ENCODE results near the gene CD48.

CD48 gene

DNA sequence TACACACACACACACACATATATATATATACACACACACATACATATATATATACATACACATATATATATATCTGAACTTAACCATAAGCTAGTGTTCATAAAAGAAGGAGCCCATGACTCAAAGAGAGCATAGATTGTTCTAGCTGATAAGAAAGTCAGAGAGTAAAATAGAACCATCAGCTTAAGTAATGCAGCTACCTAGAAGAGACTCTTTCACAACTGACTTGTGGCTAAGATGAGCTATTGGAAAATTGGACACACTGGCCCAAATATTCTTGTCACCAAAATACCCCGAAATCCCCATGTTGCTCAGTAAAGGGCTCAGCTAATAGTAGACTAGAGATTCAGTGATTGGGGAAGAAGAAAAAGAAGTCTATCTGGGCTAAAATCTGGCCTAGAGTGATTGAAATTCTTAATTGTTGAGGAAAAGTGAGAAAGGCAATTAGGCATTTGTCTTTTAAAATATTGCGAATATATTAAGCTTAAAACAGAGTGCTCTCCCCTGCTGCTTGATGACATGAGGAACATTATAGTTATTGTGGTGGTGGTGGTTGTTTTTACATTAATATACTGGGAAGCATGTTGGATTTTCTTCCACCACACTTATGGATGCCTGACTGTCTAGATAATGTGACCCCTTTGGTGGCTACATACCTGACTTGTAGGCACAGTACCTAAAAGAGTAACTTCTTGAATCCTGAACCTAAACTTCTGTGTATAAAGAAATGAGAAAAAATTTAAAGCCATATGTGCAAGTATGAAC lies 71.1 kb downstream of the CD48 start:
- Histone ChIP-seq H3K4me3 (ENCODE audit: low read length in 2 of 2) (no peak overlapping the region), H3K4me1 (ENCODE audit: control insufficient read depth, insufficient read depth, low read length) (no peaks in the 10 kb centered on the region), H3K36me3 (ENCODE audit: control insufficient read depth in 2 of 2, insufficient read depth in 2 of 2, low read length in 2 of 2) (no peaks in the 10 kb centered on the region), H3K9ac (ENCODE audit: low read length in 2 of 2) (no peak overlapping the region), H3K9me3 (ENCODE audit: control insufficient read depth in 2 of 2, low read length in 2 of 2) (no peaks in the 10 kb centered on the region), H3K27me3 (ENCODE audit: control insufficient read depth in 1 of 2, insufficient read depth in 2 of 2, low read length in 2 of 2) (no peaks in the 10 kb centered on the region), H3K27ac (ENCODE audit: low read length) (no peak overlapping the region)

DNA sequence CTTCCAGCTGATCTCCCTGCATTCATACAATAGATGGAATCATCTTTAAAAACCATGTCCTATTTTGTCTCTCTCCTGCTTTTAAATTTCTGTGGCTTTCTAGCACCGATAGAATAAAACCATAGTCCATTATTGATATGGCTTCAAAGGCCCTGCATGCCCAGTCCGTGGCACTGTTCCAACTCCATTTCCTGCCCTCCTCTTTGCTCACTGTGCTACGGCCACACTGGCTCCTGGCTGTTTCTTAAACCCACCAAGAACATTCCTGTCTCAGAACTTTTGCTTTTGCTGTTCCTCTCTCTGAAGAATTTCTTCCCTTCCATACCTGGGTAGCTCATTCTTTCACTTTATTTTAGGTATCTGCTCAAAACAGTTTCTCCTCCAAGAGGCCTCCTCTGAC lies 72.0 kb downstream of the CD48 start:
- Histone ChIP-seq H3K4me1 (ENCODE audit: control insufficient read depth, insufficient read depth, low read length) (no peaks in the 10 kb centered on the region), H3K36me3 (ENCODE audit: control insufficient read depth in 2 of 2, insufficient read depth in 2 of 2, low read length in 2 of 2) (no peaks in the 10 kb centered on the region), H3K9ac (ENCODE audit: low read length in 2 of 2) (no peak overlapping the region), H3K27ac (ENCODE audit: low read length) (no peak overlapping the region), H3K27me3 (ENCODE audit: control insufficient read depth in 1 of 2, insufficient read depth in 2 of 2, low read length in 2 of 2) (no peaks in the 10 kb centered on the region), H3K9me3 (ENCODE audit: control insufficient read depth in 2 of 2, low read length in 2 of 2) (no peaks in the 10 kb centered on the region), H3K4me3 (ENCODE audit: low read length in 2 of 2) (no peak overlapping the region)

DNA sequence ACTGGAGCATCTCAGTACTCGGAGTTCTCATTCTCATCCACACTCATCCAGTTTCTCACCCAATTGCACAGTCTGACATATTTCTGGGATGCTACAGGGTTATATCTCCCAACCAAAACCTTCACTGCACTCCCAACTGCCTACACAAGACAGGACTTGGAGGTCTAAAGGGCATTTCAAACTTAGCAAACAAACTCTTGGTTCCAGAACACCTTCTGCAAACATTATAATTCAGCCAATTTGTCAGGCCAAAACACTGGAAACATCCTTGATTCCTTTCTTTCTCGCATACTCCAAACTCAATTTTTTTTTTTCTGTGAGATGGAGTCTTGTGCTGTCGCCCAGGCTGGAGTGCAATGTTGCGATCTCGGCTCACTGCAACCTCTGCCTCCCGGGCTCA lies 72.7 kb downstream of the CD48 start:
- no peak overlapping the region for H3K27ac ChIP-seq (ENCODE audit: low read length)
- no peaks in the 10 kb centered on the region for H3K4me1 ChIP-seq (ENCODE audit: control insufficient read depth, insufficient read depth, low read length)
- no peaks in the 10 kb centered on the region for H3K36me3 ChIP-seq (ENCODE audit: control insufficient read depth in 2 of 2, insufficient read depth in 2 of 2, low read length in 2 of 2)

GRCh38 chr1:160638540-160638857 lies 73.1 kb downstream of the CD48 start:
- Histone ChIP-seq H3K4me1 (ENCODE audit: control insufficient read depth, insufficient read depth, low read length) (no peaks in the 10 kb centered on the region), H3K27me3 (ENCODE audit: control insufficient read depth in 1 of 2, insufficient read depth in 2 of 2, low read length in 2 of 2) (no peaks in the 10 kb centered on the region), H3K9ac (ENCODE audit: low read length in 2 of 2) (no peak overlapping the region), H3K9me3 (ENCODE audit: control insufficient read depth in 2 of 2, low read length in 2 of 2) (no peaks in the 10 kb centered on the region), H3K27ac (ENCODE audit: low read length) (no peak overlapping the region), H3K36me3 (ENCODE audit: control insufficient read depth in 2 of 2, insufficient read depth in 2 of 2, low read length in 2 of 2) (no peaks in the 10 kb centered on the region), H3K4me3 (ENCODE audit: low read length in 2 of 2) (no peak overlapping the region)

More for the DNA sequence above, 72.7 kb downstream of the CD48 start:
- Histone ChIP-seq H3K9ac (ENCODE audit: low read length in 2 of 2) (no peak overlapping the region), H3K27me3 (ENCODE audit: control insufficient read depth in 1 of 2, insufficient read depth in 2 of 2, low read length in 2 of 2) (no peaks in the 10 kb centered on the region), H3K4me3 (ENCODE audit: low read length in 2 of 2) (no peak overlapping the region), H3K9me3 (ENCODE audit: control insufficient read depth in 2 of 2, low read length in 2 of 2) (no peaks in the 10 kb centered on the region)

DNA sequence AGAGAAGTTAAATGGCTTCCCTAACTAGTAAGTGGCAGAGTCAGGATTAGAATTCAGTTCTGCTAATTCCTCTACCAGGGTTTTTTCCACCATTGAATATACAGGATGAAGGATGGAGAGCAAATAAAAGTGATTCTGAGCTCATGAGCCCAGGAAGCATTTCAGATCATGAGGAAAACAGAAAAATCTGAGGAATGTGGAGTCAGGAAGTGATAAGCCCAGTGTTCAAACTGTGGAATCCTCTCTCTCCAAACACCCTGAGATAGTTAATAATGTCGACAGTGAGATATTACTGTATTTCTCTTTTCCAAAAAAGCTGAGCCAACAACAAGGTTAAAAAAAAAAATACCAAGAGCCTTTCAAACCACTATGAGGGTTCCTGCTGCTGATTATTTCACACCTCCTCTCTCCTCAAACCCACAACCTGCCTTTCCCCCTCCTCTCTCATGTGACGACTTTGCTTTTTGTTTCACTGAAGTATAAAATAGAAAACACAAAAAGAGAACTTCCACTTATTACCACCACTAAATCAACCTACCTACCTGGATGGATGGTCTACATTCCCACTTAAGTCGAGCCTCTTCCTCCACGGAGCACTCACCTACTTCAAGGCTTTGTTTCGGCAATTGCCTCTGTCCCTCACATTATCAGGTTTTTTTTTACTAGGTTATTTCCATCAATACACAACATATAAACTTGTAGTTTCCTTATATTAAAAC lies 73.6 kb downstream of the CD48 start:
- no peak overlapping the region for H3K9ac ChIP-seq (ENCODE audit: low read length in 2 of 2)
- no peak overlapping the region for H3K4me3 ChIP-seq (ENCODE audit: low read length in 2 of 2)
- no peaks in the 10 kb centered on the region for H3K4me1 ChIP-seq (ENCODE audit: control insufficient read depth, insufficient read depth, low read length)
- no peaks in the 10 kb centered on the region for H3K36me3 ChIP-seq (ENCODE audit: control insufficient read depth in 2 of 2, insufficient read depth in 2 of 2, low read length in 2 of 2)
- H3K27me3 ChIP-seq (ENCODE audit: control insufficient read depth in 1 of 2, insufficient read depth in 2 of 2, low read length in 2 of 2): no peaks in the 10 kb centered on the region
- no peaks in the 10 kb centered on the region for H3K9me3 ChIP-seq (ENCODE audit: control insufficient read depth in 2 of 2, low read length in 2 of 2)
- H3K27ac ChIP-seq (ENCODE audit: low read length): no peak overlapping the region

GRCh38 chr1:160637065-160637464 lies 74.6 kb downstream of the CD48 start:
- Histone ChIP-seq H3K27me3 (ENCODE audit: control insufficient read depth in 1 of 2, insufficient read depth in 2 of 2, low read length in 2 of 2) (no peaks in the 10 kb centered on the region), H3K36me3 (ENCODE audit: control insufficient read depth in 2 of 2, insufficient read depth in 2 of 2, low read length in 2 of 2) (no peaks in the 10 kb centered on the region), H3K27ac (ENCODE audit: low read length) (no peak overlapping the region), H3K4me3 (ENCODE audit: low read length in 2 of 2) (no peak overlapping the region), H3K9ac (ENCODE audit: low read length in 2 of 2) (no peak overlapping the region), H3K9me3 (ENCODE audit: control insufficient read depth in 2 of 2, low read length in 2 of 2) (no peaks in the 10 kb centered on the region), H3K4me1 (ENCODE audit: control insufficient read depth, insufficient read depth, low read length) (no peaks in the 10 kb centered on the region)

DNA sequence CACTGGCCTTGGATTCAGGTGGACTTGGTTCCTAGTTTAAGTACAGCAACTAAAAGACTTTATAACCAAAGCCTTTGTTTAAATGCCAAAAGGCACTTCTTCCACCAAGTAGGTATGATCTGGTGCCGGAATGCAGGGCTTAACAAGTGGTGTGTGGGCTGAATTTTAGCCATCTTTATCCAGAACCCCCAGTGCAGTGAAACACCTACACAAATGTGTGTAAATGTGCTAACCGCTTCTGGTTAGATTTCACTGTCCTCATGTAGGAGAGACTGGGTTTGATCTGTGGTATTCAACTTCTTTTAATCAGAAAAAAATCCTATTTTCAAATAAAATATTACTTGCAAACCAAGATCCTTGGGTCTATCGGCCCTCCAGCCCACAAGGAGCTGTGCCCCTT lies 75.1 kb downstream of the CD48 start:
- Histone ChIP-seq H3K4me1 (ENCODE audit: control insufficient read depth, insufficient read depth, low read length) (no peaks in the 10 kb centered on the region), H3K9me3 (ENCODE audit: control insufficient read depth in 2 of 2, low read length in 2 of 2) (no peaks in the 10 kb centered on the region), H3K27ac (ENCODE audit: low read length) (no peak overlapping the region), H3K9ac (ENCODE audit: low read length in 2 of 2) (no peak overlapping the region), H3K27me3 (ENCODE audit: control insufficient read depth in 1 of 2, insufficient read depth in 2 of 2, low read length in 2 of 2) (no peaks in the 10 kb centered on the region), H3K36me3 (ENCODE audit: control insufficient read depth in 2 of 2, insufficient read depth in 2 of 2, low read length in 2 of 2) (no peaks in the 10 kb centered on the region), H3K4me3 (ENCODE audit: low read length in 2 of 2) (no peak overlapping the region)

DNA sequence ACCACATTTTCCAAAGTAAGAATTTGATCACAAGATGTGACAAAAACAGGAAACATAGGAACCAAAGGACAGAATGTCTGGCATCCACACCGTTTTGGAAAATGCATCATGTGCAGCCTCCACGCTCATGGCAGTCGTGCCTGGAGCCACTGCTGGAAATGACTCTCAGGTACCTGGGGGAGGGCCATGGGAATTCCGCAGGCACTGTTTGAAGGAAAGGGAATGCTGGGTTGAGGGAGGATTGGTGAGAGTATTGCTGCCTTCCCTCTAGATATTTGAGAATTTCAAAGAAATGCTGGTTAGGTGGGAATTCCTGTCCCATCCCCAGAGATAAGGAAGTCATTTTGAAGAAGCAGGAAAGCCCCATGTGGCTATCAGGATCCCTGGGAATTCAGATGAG lies 75.5 kb downstream of the CD48 start:
- H3K27ac ChIP-seq (ENCODE audit: low read length): no peak overlapping the region
- no peaks in the 10 kb centered on the region for H3K36me3 ChIP-seq (ENCODE audit: control insufficient read depth in 2 of 2, insufficient read depth in 2 of 2, low read length in 2 of 2)
- H3K4me3 ChIP-seq (ENCODE audit: low read length in 2 of 2): no peak overlapping the region
- no peaks in the 10 kb centered on the region for H3K4me1 ChIP-seq (ENCODE audit: control insufficient read depth, insufficient read depth, low read length)
- no peak overlapping the region for H3K9ac ChIP-seq (ENCODE audit: low read length in 2 of 2)
- H3K9me3 ChIP-seq (ENCODE audit: control insufficient read depth in 2 of 2, low read length in 2 of 2): no peaks in the 10 kb centered on the region
- no peaks in the 10 kb centered on the region for H3K27me3 ChIP-seq (ENCODE audit: control insufficient read depth in 1 of 2, insufficient read depth in 2 of 2, low read length in 2 of 2)

GRCh38 chr1:160634543-160635491 lies 76.8 kb downstream of the CD48 start:
- Histone ChIP-seq H3K4me1 (ENCODE audit: control insufficient read depth, insufficient read depth, low read length) (no peaks in the 10 kb centered on the region), H3K9me3 (ENCODE audit: control insufficient read depth in 2 of 2, low read length in 2 of 2) (no peaks in the 10 kb centered on the region), H3K36me3 (ENCODE audit: control insufficient read depth in 2 of 2, insufficient read depth in 2 of 2, low read length in 2 of 2) (no peaks in the 10 kb centered on the region), H3K4me3 (ENCODE audit: low read length in 2 of 2) (no peak overlapping the region), H3K9ac (ENCODE audit: low read length in 2 of 2) (no peak overlapping the region), H3K27ac (ENCODE audit: low read length) (no peak overlapping the region), H3K27me3 (ENCODE audit: control insufficient read depth in 1 of 2, insufficient read depth in 2 of 2, low read length in 2 of 2) (no peaks in the 10 kb centered on the region)

DNA sequence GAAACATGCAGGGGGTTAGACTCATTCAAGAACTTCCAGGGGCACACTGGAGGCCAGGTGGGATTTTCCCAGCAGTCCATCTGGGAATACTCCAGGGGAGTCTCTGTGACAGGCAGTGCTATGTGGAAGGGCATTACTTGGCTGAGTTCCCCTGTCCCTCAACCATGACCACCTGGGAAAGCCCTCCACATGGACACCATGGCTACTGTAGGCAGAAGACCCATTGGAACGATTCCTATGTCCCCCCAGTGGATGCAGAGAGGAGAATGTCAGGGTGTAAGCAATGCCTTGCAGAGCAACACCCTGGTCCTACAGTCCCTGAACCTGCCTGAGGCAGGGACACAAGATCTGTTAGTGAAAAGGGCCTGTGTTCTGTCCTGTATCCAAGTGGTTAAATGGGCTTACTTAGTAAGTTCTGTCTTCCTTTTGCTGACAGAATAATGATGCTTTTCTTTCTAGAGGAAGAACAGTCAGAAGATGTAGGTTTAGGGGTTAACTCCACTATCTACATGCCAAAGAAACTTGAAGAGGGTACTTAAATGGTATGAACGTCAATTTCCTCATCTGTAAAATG lies 78.2 kb downstream of the CD48 start:
- Histone ChIP-seq H3K4me1 (ENCODE audit: control insufficient read depth, insufficient read depth, low read length) (no peaks in the 10 kb centered on the region), H3K4me3 (ENCODE audit: low read length in 2 of 2) (no peak overlapping the region), H3K27ac (ENCODE audit: low read length) (no peak overlapping the region)

More for the DNA sequence above, 78.2 kb downstream of the CD48 start:
- no peak overlapping the region for H3K9ac ChIP-seq (ENCODE audit: low read length in 2 of 2)
- no peaks in the 10 kb centered on the region for H3K27me3 ChIP-seq (ENCODE audit: control insufficient read depth in 1 of 2, insufficient read depth in 2 of 2, low read length in 2 of 2)
- H3K9me3 ChIP-seq (ENCODE audit: control insufficient read depth in 2 of 2, low read length in 2 of 2): no peaks in the 10 kb centered on the region
- no peaks in the 10 kb centered on the region for H3K36me3 ChIP-seq (ENCODE audit: control insufficient read depth in 2 of 2, insufficient read depth in 2 of 2, low read length in 2 of 2)

All from stomach smooth muscle (tissue), 2 donors.